Sigmoid colon (tissue), 7 donors: Measurements from ENCODE around the gene TSACC. TPM values are rescaled to one million over a fixed set of nuclear protein-coding genes. Genes with fewer than 3 reads are reported as not detected.

Source experiments
- DNase-seq: peaks from one replicate; pipeline ENCODE4 v3.0.0-alpha.2; 2019
- H3K27ac ChIP-seq, 4 donors: fragments of 200-600 bp; sonication (generic); one replicate each; pipeline ENCODE4 v1.5.1; 2016 to 2019; ENCODE audit warnings: mild to moderate bottlenecking in 1 of 4
- H3K27me3 ChIP-seq, 3 donors: fragments of 200-600 bp; sonication (generic); one replicate each; pipeline ENCODE4 v1.5.1; 2019; ENCODE audit warnings: mild to moderate bottlenecking in 1 of 3
- H3K36me3 ChIP-seq, 4 donors: fragments of 200-600 bp; sonication (generic); one replicate each; pipeline ENCODE4 v1.5.1; 2016 to 2019
- H3K4me1 ChIP-seq, 4 donors: fragments of 200-600 bp; sonication (generic); one replicate each; pipeline ENCODE4 v1.5.1; 2017 to 2019
- H3K4me3 ChIP-seq, 4 donors: fragments of 200-600 bp; sonication (generic); one replicate each; pipeline ENCODE4 v1.5.1; 2017 to 2019; ENCODE audit warnings: mild to moderate bottlenecking in 2 of 4, moderate library complexity in 1 of 4
- H3K9me3 ChIP-seq, 4 donors: fragments of 200-600 bp in 3 of 4; sonication (generic) in 3 of 4; one replicate each; pipeline versions ENCODE4 v1.5.1 to v1.6.1; 2013 to 2019
- EP300 ChIP-seq, 4 donors: sonication (generic); formaldehyde crosslinking; IDR thresholded peaks; one replicate each; pipeline ENCODE4 v1.6.1; 2017; ENCODE audit warnings: antibody characterized with exemption in 4 of 4
- POLR2A ChIP-seq, 2 donors: fragments of 450-650 bp; IDR thresholded peaks; one replicate each; pipeline ENCODE4 v1.6.1; 2016; ENCODE audit warnings: antibody characterized with exemption in 2 of 2, mild to moderate bottlenecking in 2 of 2, moderate library complexity in 2 of 2
- POLR2AphosphoS5 ChIP-seq, 4 donors: sonication (generic); formaldehyde crosslinking; IDR thresholded peaks; one replicate each; pipeline ENCODE4 v1.6.1; 2017; ENCODE audit warnings: antibody characterized with exemption in 4 of 4
- WGBS, 2 donors: extraction: QIAGEN DNeasy Blood & Tissue Kit; methylation state at CpG; one replicate each; pipeline ENCODE4 v1.1.7; 2013; 5-methylcytosine and 5-hydroxymethylcytosine counted together
- intact Hi-C: fragments of 100-400 bp; cut with DNase I; formaldehyde crosslinking; loops from one replicate; pipeline ENCODE4 v1.15.1; 2023
- polyA plus RNA-seq, 3 donors: library from polyadenylated mRNA; stranded (reverse); fragments of 200-250 nt; gene quantifications; one replicate each; pipeline ENCODE4 v1.2.3, GENCODE V29; 2013
- total RNA-seq, 4 donors: library from RNA; depleted of rRNA; stranded (reverse); fragments of >200 nt; gene quantifications; one replicate each; pipeline ENCODE4 v1.1.0, GENCODE V29; 2016
- TF ChIP-seq, protein P1 (sequence below), 4 experiments: fragments of 450-650 bp in 3 of 4; fragments of 200-600 bp in 1 of 4; IDR thresholded peaks; one replicate each; pipeline ENCODE4 v1.5.1; 2016 to 2019; ENCODE audit warnings: antibody characterized with exemption in 4 of 4, mild to moderate bottlenecking in 3 of 4, moderate library complexity in 2 of 4
- donor health status: healthy with polysubstance abuse.
- donor health status: Bipolar disorder and iron deficiency.
- donor health status: healthy.

Gene TSACC
- total and polyA plus RNA-seq, 7 donors, result 0.48 to 1.1 TPM; not detected in 5

DNA sequence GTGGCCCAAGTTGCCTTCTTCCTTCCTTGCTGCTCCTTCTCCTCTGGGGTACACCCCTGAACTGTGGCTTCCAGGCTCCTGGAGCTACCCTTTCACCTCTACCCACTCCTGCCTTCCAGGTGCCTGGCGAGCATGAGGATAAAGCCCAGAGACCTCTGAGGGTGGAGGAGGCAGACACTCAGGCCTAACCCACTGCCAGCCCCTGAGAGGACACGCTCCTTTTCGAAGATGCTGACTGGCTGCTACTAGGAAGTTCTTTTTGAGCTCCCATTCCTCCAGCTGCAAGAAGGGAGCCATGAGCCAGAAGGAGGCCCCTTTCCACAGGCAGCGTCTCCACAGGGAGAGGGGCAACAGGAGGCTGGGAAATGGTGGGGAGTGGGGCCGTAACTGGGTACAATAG lies 46.3 kb downstream of the TSACC start:
- TF ChIP-seq EP300 (IDR thresholded peaks at IDR 0.05), result no peak
- TF ChIP-seq, protein P1, sequence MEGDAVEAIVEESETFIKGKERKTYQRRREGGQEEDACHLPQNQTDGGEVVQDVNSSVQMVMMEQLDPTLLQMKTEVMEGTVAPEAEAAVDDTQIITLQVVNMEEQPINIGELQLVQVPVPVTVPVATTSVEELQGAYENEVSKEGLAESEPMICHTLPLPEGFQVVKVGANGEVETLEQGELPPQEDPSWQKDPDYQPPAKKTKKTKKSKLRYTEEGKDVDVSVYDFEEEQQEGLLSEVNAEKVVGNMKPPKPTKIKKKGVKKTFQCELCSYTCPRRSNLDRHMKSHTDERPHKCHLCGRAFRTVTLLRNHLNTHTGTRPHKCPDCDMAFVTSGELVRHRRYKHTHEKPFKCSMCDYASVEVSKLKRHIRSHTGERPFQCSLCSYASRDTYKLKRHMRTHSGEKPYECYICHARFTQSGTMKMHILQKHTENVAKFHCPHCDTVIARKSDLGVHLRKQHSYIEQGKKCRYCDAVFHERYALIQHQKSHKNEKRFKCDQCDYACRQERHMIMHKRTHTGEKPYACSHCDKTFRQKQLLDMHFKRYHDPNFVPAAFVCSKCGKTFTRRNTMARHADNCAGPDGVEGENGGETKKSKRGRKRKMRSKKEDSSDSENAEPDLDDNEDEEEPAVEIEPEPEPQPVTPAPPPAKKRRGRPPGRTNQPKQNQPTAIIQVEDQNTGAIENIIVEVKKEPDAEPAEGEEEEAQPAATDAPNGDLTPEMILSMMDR (IDR thresholded peaks at IDR 0.05), result no peak
- TF ChIP-seq POLR2A (IDR thresholded peaks at IDR 0.05), result no peak
- no peak for TF ChIP-seq POLR2AphosphoS5 (IDR thresholded peaks at IDR 0.05)
- 94 to 96% methylated on average over 5 of the region's 5 CpGs for WGBS, 2 donors
- peaks cover 13 to 25% (median 16%) of the 10 kb centered on the region in 3 donors for H3K27me3 ChIP-seq
- no peak overlapping the region for H3K27ac ChIP-seq
- no peaks in the 10 kb centered on the region for H3K36me3 ChIP-seq
- no peak for DNase-seq
- intact Hi-C loops, result loop anchor here (1.0 to 10.0 kb wide), 3 partner anchors 61 to 223 kb away; no protein-coding TSS in a partner anchor
- H3K4me3 ChIP-seq, result no peak overlapping the region
- peaks cover 0 to 11% (median 8%) of the 10 kb centered on the region in 4 donors for H3K4me1 ChIP-seq
- H3K9me3 ChIP-seq, result no peaks in the 10 kb centered on the region

DNA sequence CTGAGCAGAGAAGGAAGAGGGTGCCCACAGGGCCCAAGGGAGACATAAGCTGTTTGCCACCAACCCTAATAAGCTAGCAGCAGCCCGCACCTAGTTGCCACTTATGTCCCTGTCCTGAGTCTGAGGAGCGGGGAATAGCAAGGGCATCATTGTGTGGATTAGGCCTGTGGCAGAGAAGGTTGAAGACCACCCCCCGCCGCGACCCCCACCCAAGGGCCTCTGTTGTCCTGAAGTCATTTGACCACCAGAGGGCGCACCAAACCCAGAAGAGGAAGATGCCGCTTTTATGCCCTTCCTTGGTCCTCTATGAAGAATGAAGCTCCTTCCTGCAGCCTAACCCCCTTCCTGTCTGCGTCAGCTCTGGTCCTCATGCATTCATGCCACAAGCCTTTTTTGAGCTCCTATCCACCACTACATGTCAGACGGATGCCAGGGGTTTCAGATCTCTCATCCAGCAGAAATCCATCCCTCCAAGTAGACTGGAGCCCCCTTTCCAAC lies 47.3 kb downstream of the TSACC start:
- no peak for DNase-seq
- Histone ChIP-seq H3K36me3 (no peaks in the 10 kb centered on the region), H3K27me3 (peaks cover 13 to 35% (median 19%) of the 10 kb centered on the region in 3 donors), H3K4me1 (peaks cover 0 to 11% (median 8%) of the 10 kb centered on the region in 4 donors), H3K9me3 (no peaks in the 10 kb centered on the region), H3K4me3 (no peak overlapping the region), H3K27ac (no peak overlapping the region)
- 6 to 11% methylated on average over 9 of the region's 9 CpGs for WGBS, 2 donors
- TF ChIP-seq POLR2AphosphoS5 (IDR thresholded peaks at IDR 0.05), result no peak
- TF ChIP-seq, protein P1 (IDR thresholded peaks at IDR 0.05), result peak; percentile 75 to 93 (median 90)
- intact Hi-C loops, result loop anchor here (1.0 to 10.0 kb wide), 3 partner anchors 60 to 222 kb away; no protein-coding TSS in a partner anchor

DNA sequence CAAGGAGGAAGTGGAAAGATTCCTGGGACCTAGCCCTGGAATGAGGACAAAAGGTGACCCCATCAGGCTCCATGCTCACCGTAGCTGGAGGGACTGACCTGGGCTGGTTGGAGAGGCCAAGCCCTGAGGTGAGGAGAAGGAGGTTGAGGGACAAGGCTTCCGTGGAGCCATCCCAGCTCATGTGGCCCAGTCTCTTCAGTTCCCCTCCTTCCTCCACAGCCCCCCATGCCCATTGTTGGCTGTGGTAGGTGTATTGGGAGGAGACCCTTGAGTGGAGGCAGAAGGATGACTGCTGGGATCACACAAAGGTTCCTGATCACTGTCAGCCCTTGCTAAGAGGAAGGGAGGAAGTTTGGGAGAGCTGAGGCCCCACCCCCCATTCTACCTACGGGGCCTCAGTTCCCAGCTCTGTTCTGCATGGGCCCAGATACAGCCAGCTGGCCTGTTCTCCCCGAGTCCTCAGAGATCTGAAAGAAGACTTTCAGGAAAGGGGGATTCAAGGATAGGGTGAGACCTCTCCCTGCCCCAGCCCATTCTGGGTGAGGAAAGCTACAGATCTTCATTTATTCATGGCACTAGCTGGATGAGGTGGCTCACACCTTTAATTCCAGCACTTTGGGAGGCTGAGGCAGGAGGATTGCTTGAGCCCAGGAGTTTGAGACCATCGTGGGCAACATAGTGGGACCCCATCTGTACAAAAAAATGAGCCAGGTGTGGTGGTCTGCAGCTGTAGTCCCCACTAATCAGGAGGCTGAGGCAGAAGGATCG lies 48.0 kb downstream of the TSACC start:
- Histone ChIP-seq H3K27me3 (peaks cover 15 to 42% (median 25%) of the 10 kb centered on the region in 3 donors), H3K4me1 (peaks cover 0 to 11% (median 8%) of the 10 kb centered on the region in 4 donors), H3K36me3 (no peaks in the 10 kb centered on the region), H3K9me3 (no peaks in the 10 kb centered on the region), H3K27ac (no peak overlapping the region), H3K4me3 (no peak overlapping the region)
- intact Hi-C loops, result loop anchor here (5.0 to 10.0 kb wide), 2 partner anchors 148 to 221 kb away; no protein-coding TSS in a partner anchor
- TF ChIP-seq EP300 (IDR thresholded peaks at IDR 0.05), result no peak
- TF ChIP-seq POLR2A (IDR thresholded peaks at IDR 0.05), result no peak
- TF ChIP-seq POLR2AphosphoS5 (IDR thresholded peaks at IDR 0.05), result no peak
- TF ChIP-seq, protein P1 (IDR thresholded peaks at IDR 0.05), result no peak
- 74 to 86% methylated on average over 6 of the region's 6 CpGs for WGBS, 2 donors
- DNase-seq, result no peak

DNA sequence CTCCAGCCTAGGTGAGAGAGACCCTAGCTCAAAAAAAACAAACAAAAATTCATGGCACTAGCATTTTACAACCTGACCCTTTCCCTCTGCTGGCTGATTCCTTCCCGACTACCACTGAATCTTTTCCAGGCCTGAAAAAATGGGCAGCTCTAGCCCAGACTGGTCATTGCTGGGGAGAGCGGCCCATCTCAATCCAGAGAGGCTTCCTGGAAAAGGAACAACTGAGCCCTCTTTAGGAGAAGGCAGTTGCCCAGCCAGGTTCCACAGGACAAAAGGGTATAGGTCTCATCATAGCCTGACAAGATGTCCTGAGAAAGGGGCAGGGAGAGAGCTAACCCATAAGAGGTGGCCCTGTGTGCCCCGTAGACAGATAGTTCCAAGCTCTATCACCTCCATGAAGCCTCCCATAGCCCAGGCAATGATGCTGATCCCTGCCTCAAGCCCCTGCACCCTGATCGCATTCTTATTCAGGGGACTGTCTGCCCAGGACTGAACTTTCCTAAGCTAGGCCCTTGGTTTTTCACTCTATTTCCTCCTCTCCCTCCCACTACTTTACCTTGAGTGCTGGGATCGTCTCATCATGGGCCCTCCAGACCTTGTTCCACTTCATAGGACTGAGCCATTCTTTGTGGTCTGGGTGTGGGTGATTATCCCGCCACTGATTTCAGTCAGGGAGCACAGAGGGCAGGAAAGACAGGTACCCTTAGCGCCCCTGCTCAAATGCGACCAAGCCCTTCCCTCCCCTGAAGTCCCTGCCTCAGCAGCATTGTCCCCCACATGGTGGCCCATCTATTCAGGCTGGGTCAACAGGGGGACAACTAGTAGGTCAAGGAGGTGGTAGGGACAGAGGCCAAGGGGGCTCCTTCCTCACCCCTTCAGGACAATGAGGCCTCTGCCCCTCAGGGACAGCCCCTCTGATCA lies 48.9 kb downstream of the TSACC start:
- Histone ChIP-seq H3K27me3 (peaks cover 16 to 51% (median 34%) of the 10 kb centered on the region in 3 donors), H3K36me3 (no peaks in the 10 kb centered on the region), H3K4me3 (no peak overlapping the region), H3K9me3 (no peaks in the 10 kb centered on the region), H3K4me1 (peaks cover 0 to 11% (median 8%) of the 10 kb centered on the region in 4 donors), H3K27ac (no peak overlapping the region)
- intact Hi-C loops, result loop anchor here (5.0 to 10.0 kb wide), 2 partner anchors 148 to 220 kb away; no protein-coding TSS in a partner anchor
- TF ChIP-seq POLR2A (IDR thresholded peaks at IDR 0.05) (no peak), POLR2AphosphoS5 (IDR thresholded peaks at IDR 0.05) (no peak), EP300 (IDR thresholded peaks at IDR 0.05) (no peak)
- TF ChIP-seq, protein P1 (IDR thresholded peaks at IDR 0.05), result no peak
- WGBS, 2 donors, result 85 to 91% methylated on average over 8 of the region's 8 CpGs
- no peak for DNase-seq
